ENCODE data around the gene MFAP2.

MFAP2 gene

GRCh38 chr1:16984717-16985116 is 4.3 kb upstream of the MFAP2 start:
- ATAC-seq (replicated peaks; ENCODE audit: extremely low read depth, poor library complexity, severe bottlenecking) (no peak), DNase-seq (ENCODE audit: low spot score in 2 of 2) (no peak)
- Mint-ChIP-seq H3K27ac (ENCODE audit: low read depth) (no peak overlapping the region), H3K4me1 (peaks cover 10% of the 10 kb centered on the region), H3K27me3 (peaks cover 28% of the 10 kb centered on the region), H3K36me3 (ENCODE audit: insufficient read depth) (peaks cover 3% of the 10 kb centered on the region), H3K9me3 (no peaks in the 10 kb centered on the region), H3K4me3 (no peak overlapping the region)

- ATAC-seq (replicated peaks; ENCODE audit: extremely low read depth, poor library complexity, severe bottlenecking) (no peak), DNase-seq (ENCODE audit: low spot score in 2 of 2) (no peak)
- peaks cover 3% of the 10 kb centered on the region for H3K36me3 Mint-ChIP-seq (ENCODE audit: insufficient read depth)
- no peaks in the 10 kb centered on the region for H3K9me3 Mint-ChIP-seq
- no peak overlapping the region for H3K4me3 Mint-ChIP-seq
- H3K27me3 Mint-ChIP-seq = peaks cover 28% of the 10 kb centered on the region
- H3K27ac Mint-ChIP-seq (ENCODE audit: low read depth) = no peak overlapping the region
- peaks cover 10% of the 10 kb centered on the region for H3K4me1 Mint-ChIP-seq
Measured at GRCh38 chr1:16983649-16984048, 3.2 kb upstream of the MFAP2 start.

- no peaks in the 10 kb centered on the region for H3K9me3 Mint-ChIP-seq
- peaks cover 28% of the 10 kb centered on the region for H3K27me3 Mint-ChIP-seq
- H3K27ac Mint-ChIP-seq (ENCODE audit: low read depth) = no peak overlapping the region
- DNase-seq (ENCODE audit: low spot score in 2 of 2) = no peak
- peaks cover 10% of the 10 kb centered on the region for H3K4me1 Mint-ChIP-seq
- peaks cover 3% of the 10 kb centered on the region for H3K36me3 Mint-ChIP-seq (ENCODE audit: insufficient read depth)
- H3K4me3 Mint-ChIP-seq = no peak overlapping the region
- no peak for ATAC-seq (replicated peaks; ENCODE audit: extremely low read depth, poor library complexity, severe bottlenecking)
Measured at GRCh38 chr1:16982902-16983301, 2.5 kb upstream of the MFAP2 start.

- H3K27ac Mint-ChIP-seq (ENCODE audit: low read depth) = peak overlapping the region; percentile 79
Measured at GRCh38 chr1:16981269-16981849, 939 bp upstream of the MFAP2 start.

GRCh38 chr1:16979475-16980327 is 719 bp downstream of the MFAP2 start:
- DNase-seq (ENCODE audit: low spot score in 2 of 2) (no peak), ATAC-seq (replicated peaks; ENCODE audit: extremely low read depth, poor library complexity, severe bottlenecking) (no peak)
- peaks cover 10% of the 10 kb centered on the region for H3K4me1 Mint-ChIP-seq
- H3K27ac Mint-ChIP-seq (ENCODE audit: low read depth) = no peak overlapping the region
- no peaks in the 10 kb centered on the region for H3K9me3 Mint-ChIP-seq
- peak overlapping the region; percentile 77 for H3K4me3 Mint-ChIP-seq
- peaks cover 3% of the 10 kb centered on the region for H3K36me3 Mint-ChIP-seq (ENCODE audit: insufficient read depth)
- peaks cover 28% of the 10 kb centered on the region for H3K27me3 Mint-ChIP-seq

More at GRCh38 chr1:16981269-16981849, 939 bp upstream of the MFAP2 start:
- DNase-seq (ENCODE audit: low spot score in 2 of 2) (no peak), ATAC-seq (replicated peaks; ENCODE audit: extremely low read depth, poor library complexity, severe bottlenecking) (no peak)
- H3K36me3 Mint-ChIP-seq (ENCODE audit: insufficient read depth) = peaks cover 3% of the 10 kb centered on the region
- H3K4me1 Mint-ChIP-seq = peaks cover 10% of the 10 kb centered on the region
- peaks cover 28% of the 10 kb centered on the region for H3K27me3 Mint-ChIP-seq
- no peaks in the 10 kb centered on the region for H3K9me3 Mint-ChIP-seq
- peak overlapping the region; percentile 77 for H3K4me3 Mint-ChIP-seq

GRCh38 chr1:16978567-16979474 is 1.6 kb downstream of the MFAP2 start:
- DNase-seq (ENCODE audit: low spot score in 2 of 2) (no peak), ATAC-seq (replicated peaks; ENCODE audit: extremely low read depth, poor library complexity, severe bottlenecking) (no peak)
- peaks cover 28% of the 10 kb centered on the region for H3K27me3 Mint-ChIP-seq
- H3K9me3 Mint-ChIP-seq = no peaks in the 10 kb centered on the region
- no peak overlapping the region for H3K27ac Mint-ChIP-seq (ENCODE audit: low read depth)
- peaks cover 3% of the 10 kb centered on the region for H3K36me3 Mint-ChIP-seq (ENCODE audit: insufficient read depth)
- H3K4me1 Mint-ChIP-seq = peaks cover 10% of the 10 kb centered on the region
- H3K4me3 Mint-ChIP-seq = peak overlapping the region; percentile 77

- Mint-ChIP-seq H3K27me3 (peaks cover 21% of the 10 kb centered on the region), H3K4me1 (peaks cover 10% of the 10 kb centered on the region), H3K9me3 (no peaks in the 10 kb centered on the region), H3K27ac (ENCODE audit: low read depth) (no peak overlapping the region), H3K36me3 (ENCODE audit: insufficient read depth) (peaks cover 3% of the 10 kb centered on the region), H3K4me3 (no peak overlapping the region)
- ATAC-seq (replicated peaks; ENCODE audit: extremely low read depth, poor library complexity, severe bottlenecking) (no peak), DNase-seq (ENCODE audit: low spot score in 2 of 2) (no peak)
Measured at GRCh38 chr1:16978139-16978538, 2.3 kb downstream of the MFAP2 start.

GRCh38 chr1:16977377-16977776 is 3.0 kb downstream of the MFAP2 start:
- Mint-ChIP-seq H3K9me3 (no peaks in the 10 kb centered on the region), H3K4me3 (no peak overlapping the region), H3K4me1 (peaks cover 10% of the 10 kb centered on the region), H3K36me3 (ENCODE audit: insufficient read depth) (peaks cover 3% of the 10 kb centered on the region), H3K27me3 (peaks cover 16% of the 10 kb centered on the region), H3K27ac (ENCODE audit: low read depth) (no peak overlapping the region)
- no peak for DNase-seq (ENCODE audit: low spot score in 2 of 2)
- no peak for ATAC-seq (replicated peaks; ENCODE audit: extremely low read depth, poor library complexity, severe bottlenecking)

GRCh38 chr1:16976966-16977365 is 3.5 kb downstream of the MFAP2 start:
- peaks cover 3% of the 10 kb centered on the region for H3K36me3 Mint-ChIP-seq (ENCODE audit: insufficient read depth)
- no peak overlapping the region for H3K4me3 Mint-ChIP-seq
- H3K27me3 Mint-ChIP-seq = peaks cover 16% of the 10 kb centered on the region

GRCh38 chr1:16975838-16976237 is 4.6 kb downstream of the MFAP2 start:
- DNase-seq (ENCODE audit: low spot score in 2 of 2) = no peak
- no peaks in the 10 kb centered on the region for H3K36me3 Mint-ChIP-seq (ENCODE audit: insufficient read depth)
- no peak overlapping the region for H3K4me3 Mint-ChIP-seq
- H3K27ac Mint-ChIP-seq (ENCODE audit: low read depth) = no peak overlapping the region
- no peaks in the 10 kb centered on the region for H3K9me3 Mint-ChIP-seq
- H3K4me1 Mint-ChIP-seq = peaks cover 3% of the 10 kb centered on the region
- ATAC-seq (replicated peaks; ENCODE audit: extremely low read depth, poor library complexity, severe bottlenecking) = no peak
- H3K27me3 Mint-ChIP-seq = peaks cover 7% of the 10 kb centered on the region

More at GRCh38 chr1:16976966-16977365, 3.5 kb downstream of the MFAP2 start:
- H3K27ac Mint-ChIP-seq (ENCODE audit: low read depth) = no peak overlapping the region
- H3K9me3 Mint-ChIP-seq = no peaks in the 10 kb centered on the region
- ATAC-seq (replicated peaks; ENCODE audit: extremely low read depth, poor library complexity, severe bottlenecking) = no peak
- DNase-seq (ENCODE audit: low spot score in 2 of 2) = no peak
- peaks cover 10% of the 10 kb centered on the region for H3K4me1 Mint-ChIP-seq

GRCh38 chr1:16975211-16975610 is 5.2 kb downstream of the MFAP2 start:
- Mint-ChIP-seq H3K27ac (ENCODE audit: low read depth) (no peak overlapping the region), H3K36me3 (ENCODE audit: insufficient read depth) (no peaks in the 10 kb centered on the region), H3K9me3 (no peaks in the 10 kb centered on the region), H3K27me3 (peaks cover under 1% of the 10 kb centered on the region), H3K4me3 (no peak overlapping the region), H3K4me1 (no peaks in the 10 kb centered on the region)
- DNase-seq (ENCODE audit: low spot score in 2 of 2) (no peak), ATAC-seq (replicated peaks; ENCODE audit: extremely low read depth, poor library complexity, severe bottlenecking) (no peak)

- Mint-ChIP-seq H3K27ac (ENCODE audit: low read depth) (peak overlapping the region; percentile 13), H3K9me3 (no peaks in the 10 kb centered on the region), H3K36me3 (ENCODE audit: insufficient read depth) (peaks cover 2% of the 10 kb centered on the region), H3K4me3 (no peak overlapping the region), H3K4me1 (no peaks in the 10 kb centered on the region), H3K27me3 (no peaks in the 10 kb centered on the region)
- DNase-seq (ENCODE audit: low spot score in 2 of 2) (no peak), ATAC-seq (replicated peaks; ENCODE audit: extremely low read depth, poor library complexity, severe bottlenecking) (no peak)
Measured at GRCh38 chr1:16973215-16973614, 7.2 kb downstream of the MFAP2 start.
